Measurements from ENCODE around the gene ISG20L2.
"Not testable (repeated sequence)": the region's sequence is repeated elsewhere in the genome, so short reads cannot be mapped to it uniquely, and the experiment has no call there.

- not testable (repeated sequence) for TF ChIP-seq CTCF (conservative IDR thresholded peaks at IDR 0.05; ENCODE audit: low read depth in 2 of 2); EZH2 (IDR thresholded peaks at IDR 0.05; ENCODE audit: low read depth, unreplicated experiment); POLR2AphosphoS5 (IDR thresholded peaks at IDR 0.05; ENCODE audit: low read depth)
These were observed 36.6 kb upstream of the ISG20L2 start for GRCh38 chr1:156765136-156765535.

Measured in GM23338 (cell line).